Liver (tissue), 9 donors: ENCODE measurements around the gene ELOVL2. TPM values are rescaled to one million over a fixed set of nuclear protein-coding genes. Genes with fewer than 3 reads are reported as not detected.

Source experiments
- DNase-seq: peaks from one replicate; pipeline ENCODE4 v3.0.0-alpha.2; 2017; ENCODE audit warnings: low spot score
- H3K27ac ChIP-seq, 2 donors: one replicate each; pipeline ENCODE4 v1.7.0; 2013; ENCODE audit warnings: inconsistent platforms in 2 of 2, low read length in 2 of 2, control low read depth in 1 of 2, low read depth in 1 of 2, mild to moderate bottlenecking in 1 of 2
- H3K27me3 ChIP-seq, 4 donors: one replicate each; pipeline versions ENCODE4 v1.6.1 to v1.7.0; 2013; ENCODE audit warnings: low read length in 3 of 4, inconsistent platforms in 1 of 4, mild to moderate bottlenecking in 1 of 4, moderate library complexity in 1 of 4; ENCODE audit not compliant: control insufficient read depth in 4 of 4, insufficient read depth in 4 of 4
- H3K36me3 ChIP-seq, 4 donors: one replicate each; pipeline versions ENCODE4 v1.6.1 to v1.7.0; 2013; ENCODE audit warnings: low read length in 3 of 4, mild to moderate bottlenecking in 3 of 4, low read depth in 1 of 4, moderate library complexity in 1 of 4; ENCODE audit not compliant: control insufficient read depth in 4 of 4, insufficient read depth in 3 of 4
- H3K4me1 ChIP-seq, 4 donors: one replicate each; pipeline versions ENCODE4 v1.6.1 to v1.7.0; 2013; ENCODE audit warnings: low read length in 3 of 4, mild to moderate bottlenecking in 3 of 4, moderate library complexity in 1 of 4; ENCODE audit not compliant: control insufficient read depth in 4 of 4, insufficient read depth in 4 of 4
- H3K4me3 ChIP-seq, 3 donors: one replicate each; pipeline versions ENCODE4 v1.6.1 to v1.7.0; 2013; ENCODE audit warnings: low read length in 3 of 3, control low read depth in 1 of 3, low read depth in 1 of 3, mild to moderate bottlenecking in 1 of 3
- H3K9ac ChIP-seq, 2 donors: one replicate each; pipeline ENCODE4 v1.7.0; 2013; ENCODE audit warnings: low read length in 2 of 2, mild to moderate bottlenecking in 2 of 2, moderate library complexity in 2 of 2, control low read depth in 1 of 2, low read depth in 1 of 2
- H3K9me3 ChIP-seq, 4 donors: one replicate each; pipeline versions ENCODE4 v1.6.1 to v1.7.0; 2013; ENCODE audit warnings: low read length in 3 of 4; ENCODE audit not compliant: control insufficient read depth in 4 of 4
- ATF3 ChIP-seq: IDR thresholded peaks from 2 replicates; pipeline ENCODE4 v1.6.1; 2016; ENCODE audit warnings: antibody characterized with exemption
- CTCF ChIP-seq: fragments of 150-350 bp; IDR thresholded peaks from 2 replicates; pipeline ENCODE4 v1.5.1; 2017; ENCODE audit warnings: improper control_type of control experiment, low read depth, low read length; ENCODE audit not compliant: missing input control
- EGR1 ChIP-seq, 2 donors: IDR thresholded peaks; 2 replicates each; pipeline ENCODE4 v1.6.1; 2016 to 2018; ENCODE audit warnings: antibody characterized with exemption in 2 of 2, low read depth in 2 of 2
- FOXA1 ChIP-seq: IDR thresholded peaks from 2 replicates; pipeline ENCODE4 v1.6.1; 2016; ENCODE audit warnings: antibody characterized with exemption
- GABPA ChIP-seq, 2 donors: IDR thresholded peaks in 1 of 2; conservative IDR thresholded peaks in 1 of 2; 2 replicates each; pipeline ENCODE4 v1.6.1; 2016; ENCODE audit warnings: antibody characterized with exemption in 2 of 2, mild to moderate bottlenecking in 1 of 2, moderate library complexity in 1 of 2
- HNF4A ChIP-seq, 2 donors: conservative IDR thresholded peaks; 2 replicates each; pipeline ENCODE4 v1.6.1; 2016; ENCODE audit warnings: antibody characterized with exemption in 2 of 2, mild to moderate bottlenecking in 2 of 2
- HNF4G ChIP-seq: IDR thresholded peaks from 2 replicates; pipeline ENCODE4 v1.6.1; 2016; ENCODE audit warnings: antibody characterized with exemption
- JUND ChIP-seq, 2 donors: IDR thresholded peaks; 2 replicates each; pipeline ENCODE4 v1.6.1; 2016; ENCODE audit warnings: antibody characterized with exemption in 2 of 2
- MAX ChIP-seq: IDR thresholded peaks from 2 replicates; pipeline ENCODE4 v1.6.1; 2016; ENCODE audit warnings: antibody characterized with exemption
- NR2F2 ChIP-seq: IDR thresholded peaks from 2 replicates; pipeline ENCODE4 v1.6.1; 2016; ENCODE audit warnings: antibody characterized with exemption
- RAD21 ChIP-seq, 2 donors: IDR thresholded peaks; 2 replicates each; pipeline ENCODE4 v1.6.1; 2016; ENCODE audit warnings: antibody characterized with exemption in 2 of 2, mild to moderate bottlenecking in 2 of 2
- REST ChIP-seq: IDR thresholded peaks from 2 replicates; pipeline ENCODE4 v1.6.1; 2016; ENCODE audit warnings: antibody characterized with exemption, mild to moderate bottlenecking
- RXRA ChIP-seq, 2 donors: IDR thresholded peaks; 2 replicates each; pipeline ENCODE4 v1.6.1; 2017 to 2018; ENCODE audit warnings: antibody characterized with exemption in 2 of 2, mild to moderate bottlenecking in 1 of 2
- SP1 ChIP-seq: IDR thresholded peaks from 2 replicates; pipeline ENCODE4 v1.6.1; 2018; ENCODE audit warnings: antibody characterized with exemption, mild to moderate bottlenecking
- YY1 ChIP-seq: IDR thresholded peaks from 2 replicates; pipeline ENCODE4 v1.6.1; 2016; ENCODE audit warnings: antibody characterized with exemption, mild to moderate bottlenecking
- WGBS: extraction: QIAGEN DNeasy Blood & Tissue Kit; methylation state at CpG from one replicate; pipeline ENCODE4 v1.1.7; 2013; 5-methylcytosine and 5-hydroxymethylcytosine counted together
- polyA plus RNA-seq, 2 donors: library from polyadenylated mRNA; stranded (reverse) in 1 of 2; unstranded in 1 of 2; fragments of 200-250 nt in 1 of 2; fragments of >200 nt in 1 of 2; fragmentation: Nextera tagmentation in 1 of 2; extraction: Ambion mirVana in 1 of 2; gene quantifications; one replicate each; pipeline versions ENCODE4 v1.2.1 to v1.2.3, GENCODE V29; 2013 to 2015
- total RNA-seq, 2 donors: library from RNA; depleted of rRNA; stranded (reverse); fragments of >200 nt; gene quantifications; one replicate each; pipeline ENCODE4 v1.2.3, GENCODE V29; 2014
- TF ChIP-seq, protein P1 (sequence below): IDR thresholded peaks from 2 replicates; pipeline ENCODE4 v1.6.1; 2016; ENCODE audit warnings: antibody characterized with exemption
- donor health status: healthy.
- donor health status: healthy.
- donor health status: healthy.
- donor health status: healthy.
- donor health status: healthy.

ELOVL2 gene
- total and polyA plus RNA-seq, 4 donors: 7.1 to 28.5 (median 22.1) TPM

GRCh38 chr6:10972196-10972595 lies 71.9 kb downstream of the ELOVL2 start:
- TF ChIP-seq GABPA (IDR thresholded peaks at IDR 0.05 in 1 of 2, conservative IDR thresholded peaks at IDR 0.05 in 1 of 2) (no peak), RXRA (IDR thresholded peaks at IDR 0.05) (no peak), HNF4G (no peak), SP1 (no peak), MAX (no peak), RAD21 (IDR thresholded peaks at IDR 0.05) (no peak), REST (no peak), EGR1 (IDR thresholded peaks at IDR 0.05; ENCODE audit: low read depth in 2 of 2) (no peak), YY1 (no peak), HNF4A (conservative IDR thresholded peaks at IDR 0.05) (no peak), FOXA1 (no peak), CTCF (no peak), ATF3 (no peak), NR2F2 (no peak), JUND (IDR thresholded peaks at IDR 0.05) (no peak)
- TF ChIP-seq, protein P1, sequence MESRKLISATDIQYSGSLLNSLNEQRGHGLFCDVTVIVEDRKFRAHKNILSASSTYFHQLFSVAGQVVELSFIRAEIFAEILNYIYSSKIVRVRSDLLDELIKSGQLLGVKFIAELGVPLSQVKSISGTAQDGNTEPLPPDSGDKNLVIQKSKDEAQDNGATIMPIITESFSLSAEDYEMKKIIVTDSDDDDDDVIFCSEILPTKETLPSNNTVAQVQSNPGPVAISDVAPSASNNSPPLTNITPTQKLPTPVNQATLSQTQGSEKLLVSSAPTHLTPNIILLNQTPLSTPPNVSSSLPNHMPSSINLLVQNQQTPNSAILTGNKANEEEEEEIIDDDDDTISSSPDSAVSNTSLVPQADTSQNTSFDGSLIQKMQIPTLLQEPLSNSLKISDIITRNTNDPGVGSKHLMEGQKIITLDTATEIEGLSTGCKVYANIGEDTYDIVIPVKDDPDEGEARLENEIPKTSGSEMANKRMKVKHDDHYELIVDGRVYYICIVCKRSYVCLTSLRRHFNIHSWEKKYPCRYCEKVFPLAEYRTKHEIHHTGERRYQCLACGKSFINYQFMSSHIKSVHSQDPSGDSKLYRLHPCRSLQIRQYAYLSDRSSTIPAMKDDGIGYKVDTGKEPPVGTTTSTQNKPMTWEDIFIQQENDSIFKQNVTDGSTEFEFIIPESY: no peak
- Histone ChIP-seq H3K9me3 (no peaks in the 10 kb centered on the region), H3K4me3 (no peak overlapping the region), H3K4me1 (no peaks in the 10 kb centered on the region), H3K27ac (no peak overlapping the region), H3K36me3 (no peaks in the 10 kb centered on the region), H3K9ac (no peak overlapping the region), H3K27me3 (no peaks in the 10 kb centered on the region)
- DNase-seq: no peak
- WGBS: 87% methylated on average over 3 of the region's 3 CpGs

DNA sequence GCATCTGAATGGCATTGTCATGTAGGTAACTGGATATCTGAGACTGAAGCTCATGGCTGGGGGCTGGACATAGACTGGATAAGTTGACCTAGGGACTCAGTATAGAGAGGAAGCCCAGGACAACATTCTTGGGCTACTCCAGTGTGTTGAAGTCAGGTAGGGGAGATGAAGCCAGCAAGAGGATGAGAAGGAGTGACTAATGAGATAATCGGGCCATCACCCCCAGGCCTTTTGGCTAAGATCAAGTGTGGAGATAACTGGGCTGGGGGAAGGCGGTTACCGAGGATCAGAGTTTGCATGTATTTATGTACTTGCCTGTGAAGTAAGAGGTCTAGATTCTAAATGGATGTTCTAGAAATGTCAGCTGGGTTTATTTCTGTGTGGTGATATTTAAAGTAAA lies 73.4 kb downstream of the ELOVL2 start:
- Histone ChIP-seq H3K4me1 (no peaks in the 10 kb centered on the region), H3K36me3 (no peaks in the 10 kb centered on the region), H3K9ac (no peak overlapping the region), H3K27ac (no peak overlapping the region), H3K4me3 (no peak overlapping the region), H3K27me3 (no peaks in the 10 kb centered on the region), H3K9me3 (no peaks in the 10 kb centered on the region)
- 92% methylated on average over 3 of the region's 3 CpGs for WGBS
- no peak for DNase-seq
- TF ChIP-seq NR2F2: no peak
- TF ChIP-seq CTCF: no peak
- no peak for TF ChIP-seq HNF4G
- TF ChIP-seq GABPA (IDR thresholded peaks at IDR 0.05 in 1 of 2, conservative IDR thresholded peaks at IDR 0.05 in 1 of 2): no peak
- no peak for TF ChIP-seq RAD21 (IDR thresholded peaks at IDR 0.05)
- TF ChIP-seq SP1: no peak
- TF ChIP-seq MAX: no peak
- TF ChIP-seq JUND (IDR thresholded peaks at IDR 0.05): no peak
- no peak for TF ChIP-seq RXRA (IDR thresholded peaks at IDR 0.05)
- TF ChIP-seq FOXA1: no peak
- TF ChIP-seq REST: no peak
- TF ChIP-seq ATF3: no peak
- no peak for TF ChIP-seq YY1
- no peak for TF ChIP-seq HNF4A (conservative IDR thresholded peaks at IDR 0.05)
